SK-N-SH treated with all-trans-retinoic acid at 6 μM for 48 hours (cell line): ENCODE results near the gene ACBD7.

Experiments used
- ATAC-seq: fragments of 200-7000 bp; cut with Tn5 transposase; 3 replicates; pipeline ENCODE4 v1.9.1; 2020; ENCODE audit warnings: mild to moderate bottlenecking, moderate library complexity
- BACH2 ChIP-seq: fragments of 250-450 bp; sonication (Bioruptor Pico); IDR thresholded peaks from 2 replicates; pipeline ENCODE4 v1.9.0; 2021; ENCODE audit warnings: mild to moderate bottlenecking, borderline replicate concordance
- CREB5 ChIP-seq: fragments of 250-450 bp; sonication (Bioruptor Pico); IDR thresholded peaks from 2 replicates; pipeline ENCODE4 v1.5.1; 2020; ENCODE audit warnings: low read depth, mild to moderate bottlenecking, moderate library complexity
- CSDC2 ChIP-seq: fragments of 250-450 bp; sonication (Bioruptor Pico); IDR thresholded peaks from 2 replicates; pipeline ENCODE4 v1.5.0; 2020; ENCODE audit warnings: mild to moderate bottlenecking, moderate library complexity
- GLIS3 ChIP-seq: fragments of 250-450 bp; sonication (Bioruptor Pico); IDR thresholded peaks from 2 replicates; pipeline ENCODE4 v1.5.0; 2020; ENCODE audit warnings: mild to moderate bottlenecking, moderate library complexity
- ISL1 ChIP-seq: fragments of 250-450 bp; sonication (Bioruptor Pico); IDR thresholded peaks from 2 replicates; pipeline ENCODE4 v2.1.2; 2022; ENCODE audit warnings: mild to moderate bottlenecking, moderate library complexity
- OSR1 ChIP-seq: fragments of 250-450 bp; sonication (Bioruptor Pico); IDR thresholded peaks from 2 replicates; pipeline ENCODE4 v1.8.0; 2022; ENCODE audit warnings: moderate library complexity, mild to moderate bottlenecking, inconsistent platforms
- PATZ1 ChIP-seq: fragments of 250-450 bp; sonication (Bioruptor Pico); IDR thresholded peaks from 2 replicates; pipeline ENCODE4 v1.8.0; 2020; ENCODE audit warnings: mild to moderate bottlenecking, moderate library complexity, borderline replicate concordance
- PPARA ChIP-seq: fragments of 250-450 bp; sonication (Bioruptor Pico); IDR thresholded peaks from 2 replicates; pipeline ENCODE4 v1.5.0; 2020; ENCODE audit warnings: mild to moderate bottlenecking, borderline replicate concordance
- RARB ChIP-seq: fragments of 250-450 bp; sonication (Bioruptor Pico); IDR thresholded peaks from 2 replicates; pipeline ENCODE4 v1.8.0; 2021; ENCODE audit warnings: mild to moderate bottlenecking, moderate library complexity
- SNAI2 ChIP-seq: fragments of 250-450 bp; sonication (Bioruptor Pico); IDR thresholded peaks from 2 replicates; pipeline ENCODE4 v1.5.0; 2020; ENCODE audit warnings: mild to moderate bottlenecking, moderate library complexity
- TOX ChIP-seq: fragments of 250-450 bp; sonication (Bioruptor Pico); IDR thresholded peaks from 2 replicates; pipeline ENCODE4 v1.8.0; 2021; ENCODE audit warnings: mild to moderate bottlenecking, moderate library complexity, borderline replicate concordance
- TSHZ2 ChIP-seq: fragments of 250-450 bp; sonication (Bioruptor Pico); IDR thresholded peaks from 2 replicates; pipeline ENCODE4 v1.5.0; 2020; ENCODE audit warnings: mild to moderate bottlenecking, moderate library complexity
- ZC3H10 ChIP-seq: fragments of 250-450 bp; sonication (Bioruptor Pico); IDR thresholded peaks from 2 replicates; pipeline ENCODE4 v1.5.1; 2021; ENCODE audit warnings: mild to moderate bottlenecking, moderate library complexity
- ZFP3 ChIP-seq: fragments of 250-450 bp; sonication (Bioruptor Pico); IDR thresholded peaks from 2 replicates; pipeline ENCODE4 v1.5.0; 2020; ENCODE audit warnings: mild to moderate bottlenecking, moderate library complexity
- ZFP30 ChIP-seq: fragments of 450-650 bp; formaldehyde crosslinking; IDR thresholded peaks from 2 replicates; pipeline ENCODE4 v1.5.0; 2022; ENCODE audit warnings: mild to moderate bottlenecking, moderate library complexity
- ZNF565 ChIP-seq: fragments of 450-650 bp; formaldehyde crosslinking; conservative IDR thresholded peaks from 2 replicates; pipeline ENCODE4 v1.5.0; 2020; ENCODE audit warnings: low read depth, mild to moderate bottlenecking, moderate library complexity
- ZNF70 ChIP-seq: fragments of 450-650 bp; formaldehyde crosslinking; IDR thresholded peaks from 2 replicates; pipeline ENCODE4 v1.5.0; 2020; ENCODE audit warnings: mild to moderate bottlenecking, moderate library complexity
- ZNF8 ChIP-seq: fragments of 450-650 bp; formaldehyde crosslinking; IDR thresholded peaks from 2 replicates; pipeline ENCODE4 v1.5.0; 2020; ENCODE audit warnings: mild to moderate bottlenecking, moderate library complexity
- TF ChIP-seq, protein P1 (sequence below): fragments of 250-450 bp; sonication (Bioruptor Pico); IDR thresholded peaks from 2 replicates; pipeline ENCODE4 v1.5.1; 2021; ENCODE audit warnings: mild to moderate bottlenecking, moderate library complexity
- TF ChIP-seq, protein P2 (sequence below): fragments of 250-450 bp; sonication (Bioruptor Pico); IDR thresholded peaks from 2 replicates; pipeline ENCODE4 v1.8.0; 2021; ENCODE audit warnings: low read depth, mild to moderate bottlenecking, moderate library complexity, borderline replicate concordance

The ACBD7 gene

DNA sequence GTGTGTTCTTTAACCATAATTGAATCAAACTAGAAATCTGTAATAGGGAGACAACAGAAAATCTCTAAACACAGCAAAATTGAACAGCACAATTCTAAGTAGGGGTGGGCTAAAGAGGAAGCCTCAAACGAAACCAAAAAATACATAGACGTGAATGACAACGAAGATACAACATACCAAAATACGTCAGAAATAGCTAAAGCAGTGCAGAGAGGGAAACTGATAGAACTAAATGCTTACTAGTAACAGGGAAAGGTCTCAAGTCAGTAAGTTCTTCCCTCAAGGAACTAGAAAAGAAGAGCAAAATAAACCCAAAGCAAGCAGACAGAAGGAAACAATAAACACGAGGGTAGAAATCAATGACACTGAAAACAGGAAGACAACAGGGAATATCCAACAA lies 27.6 kb upstream of the ACBD7 start (continued):
- TF ChIP-seq, protein P1, sequence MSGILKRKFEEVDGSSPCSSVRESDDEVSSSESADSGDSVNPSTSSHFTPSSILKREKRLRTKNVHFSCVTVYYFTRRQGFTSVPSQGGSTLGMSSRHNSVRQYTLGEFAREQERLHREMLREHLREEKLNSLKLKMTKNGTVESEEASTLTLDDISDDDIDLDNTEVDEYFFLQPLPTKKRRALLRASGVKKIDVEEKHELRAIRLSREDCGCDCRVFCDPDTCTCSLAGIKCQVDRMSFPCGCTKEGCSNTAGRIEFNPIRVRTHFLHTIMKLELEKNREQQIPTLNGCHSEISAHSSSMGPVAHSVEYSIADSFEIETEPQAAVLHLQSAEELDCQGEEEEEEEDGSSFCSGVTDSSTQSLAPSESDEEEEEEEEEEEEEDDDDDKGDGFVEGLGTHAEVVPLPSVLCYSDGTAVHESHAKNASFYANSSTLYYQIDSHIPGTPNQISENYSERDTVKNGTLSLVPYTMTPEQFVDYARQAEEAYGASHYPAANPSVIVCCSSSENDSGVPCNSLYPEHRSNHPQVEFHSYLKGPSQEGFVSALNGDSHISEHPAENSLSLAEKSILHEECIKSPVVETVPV (CRISPR knock-in tag) = no peak
- TF ChIP-seq SNAI2 (CRISPR knock-in tag) = no peak

DNA sequence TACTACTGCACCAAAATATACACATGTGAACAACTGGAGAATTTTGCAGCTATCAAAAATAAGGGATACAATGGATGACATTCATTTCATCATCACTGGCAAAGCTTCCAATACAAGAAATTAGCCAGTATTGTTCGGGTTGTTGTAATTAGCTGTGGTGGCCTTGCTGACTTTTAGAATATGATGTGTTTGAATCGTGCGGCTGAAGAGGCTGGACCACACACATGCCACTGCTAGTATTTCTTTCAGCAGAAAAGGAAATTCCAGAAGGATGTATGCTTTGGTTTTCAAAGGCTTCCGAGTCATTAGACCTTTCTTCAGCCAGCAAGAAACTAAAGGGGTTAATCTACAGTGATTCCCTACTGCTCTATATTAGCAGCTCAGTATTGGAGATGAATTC lies 25.2 kb upstream of the ACBD7 start:
- TF ChIP-seq OSR1 (CRISPR knock-in tag) (no peak), ISL1 (CRISPR knock-in tag) (no peak), PATZ1 (CRISPR knock-in tag) (no peak), CREB5 (CRISPR knock-in tag) (no peak), TSHZ2 (no peak), ZNF8 (no peak), ZNF70 (CRISPR knock-in tag) (no peak), BACH2 (CRISPR knock-in tag) (no peak), CSDC2 (CRISPR knock-in tag) (no peak)
- TF ChIP-seq, all 23 proteins: peak for 0
- no peak for ATAC-seq

- TF ChIP-seq PATZ1 (CRISPR knock-in tag) = no peak
- TF ChIP-seq SNAI2 (CRISPR knock-in tag) = no peak
- no peak for TF ChIP-seq ZNF565
- no peak for TF ChIP-seq CSDC2 (CRISPR knock-in tag)
- no peak for TF ChIP-seq ISL1 (CRISPR knock-in tag)
- TF ChIP-seq, protein P2, sequence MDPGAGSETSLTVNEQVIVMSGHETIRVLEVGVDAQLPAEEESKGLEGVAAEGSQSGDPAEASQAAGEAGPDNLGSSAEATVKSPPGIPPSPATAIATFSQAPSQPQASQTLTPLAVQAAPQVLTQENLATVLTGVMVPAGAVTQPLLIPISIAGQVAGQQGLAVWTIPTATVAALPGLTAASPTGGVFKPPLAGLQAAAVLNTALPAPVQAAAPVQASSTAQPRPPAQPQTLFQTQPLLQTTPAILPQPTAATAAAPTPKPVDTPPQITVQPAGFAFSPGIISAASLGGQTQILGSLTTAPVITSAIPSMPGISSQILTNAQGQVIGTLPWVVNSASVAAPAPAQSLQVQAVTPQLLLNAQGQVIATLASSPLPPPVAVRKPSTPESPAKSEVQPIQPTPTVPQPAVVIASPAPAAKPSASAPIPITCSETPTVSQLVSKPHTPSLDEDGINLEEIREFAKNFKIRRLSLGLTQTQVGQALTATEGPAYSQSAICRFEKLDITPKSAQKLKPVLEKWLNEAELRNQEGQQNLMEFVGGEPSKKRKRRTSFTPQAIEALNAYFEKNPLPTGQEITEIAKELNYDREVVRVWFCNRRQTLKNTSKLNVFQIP (CRISPR knock-in tag) = no peak
- TF ChIP-seq ZFP30 (CRISPR knock-in tag) = no peak
- TF ChIP-seq, protein P1 (CRISPR knock-in tag) = no peak
- TF ChIP-seq PPARA (CRISPR knock-in tag) = no peak
- no peak for TF ChIP-seq TSHZ2
- no peak for TF ChIP-seq ZFP3 (CRISPR knock-in tag)
- TF ChIP-seq ZC3H10 = no peak
- no peak for TF ChIP-seq RARB (CRISPR knock-in tag)
- TF ChIP-seq GLIS3 (CRISPR knock-in tag) = no peak
- TF ChIP-seq ZNF8 = no peak
- no peak for TF ChIP-seq TOX (CRISPR knock-in tag)
- no peak for TF ChIP-seq ZNF70 (CRISPR knock-in tag)
- ATAC-seq = no peak
Measured at GRCh38 chr10:15112657-15113056, 24.1 kb upstream of the ACBD7 start.
